ENCODE measurements around the gene FBXO17.

- TF ChIP-seq POLR2A (IDR thresholded peaks at IDR 0.05; ENCODE audit: low read length) (no peak), GATA1 (IDR thresholded peaks at IDR 0.05; ENCODE audit: low read depth, low read length) (no peak)
Observed at GRCh38 chr19:38917516-38917915, 58.0 kb downstream of the FBXO17 start.

Measured in erythroblast (primary cell).